CD8-positive, alpha-beta memory T cell (primary cell): ENCODE results near the gene GNA15. TPM values are rescaled to one million over a fixed set of nuclear protein-coding genes. Genes with fewer than 3 reads are reported as not detected.
A peak's percentile ranks its signal among the peaks of the same experiment; 100 is the strongest.

Experiments used
- CTCF ChIA-PET: fragments of 350-600 bp; sonication (Branson Sonifier 250); formaldehyde crosslinking; loops from one replicate; lab custom pipeline; 2021; ENCODE audit warnings: antibody characterized with exemption; lab: Charles Lee
- POLR2A ChIA-PET: fragments of 350-600 bp; sonication (Branson Sonifier 250); formaldehyde crosslinking; loops from one replicate; lab custom pipeline; 2021; ENCODE audit warnings: antibody characterized with exemption; lab: Charles Lee
- DNase-seq, 5 donors: peaks; one replicate each; pipeline versions ENCODE4 v3.0.0 to v3.0.0-alpha.2; 2020 to 2022; ENCODE audit warnings: mixed read lengths in 1 of 5
- H3K27ac ChIP-seq: one replicate; pipeline ENCODE4 v1.7.0; 2013; ENCODE audit warnings: low read depth, mild to moderate bottlenecking, low read length, moderate library complexity
- H3K27me3 ChIP-seq: 2 replicates; pipeline ENCODE4 v1.7.0; 2013; ENCODE audit warnings: low read length, mild to moderate bottlenecking; ENCODE audit not compliant: insufficient read depth, poor library complexity, severe bottlenecking
- H3K36me3 ChIP-seq: 2 replicates; pipeline ENCODE4 v1.7.0; 2013; ENCODE audit warnings: mild to moderate bottlenecking, low read length, moderate library complexity; ENCODE audit not compliant: insufficient read depth
- H3K4me1 ChIP-seq: 2 replicates; pipeline ENCODE4 v1.7.0; 2013; ENCODE audit warnings: mild to moderate bottlenecking, low read length, moderate library complexity; ENCODE audit not compliant: insufficient read depth
- H3K4me3 ChIP-seq: 2 replicates; pipeline ENCODE4 v1.7.0; 2013; ENCODE audit warnings: mild to moderate bottlenecking, low read length
- H3K9me3 ChIP-seq: 2 replicates; pipeline ENCODE4 v1.7.0; 2013; ENCODE audit warnings: mild to moderate bottlenecking, low read length
- H3K27ac Mint-ChIP-seq, 8 donors: one replicate each; pipeline ENCODE4 v1.8.0; 2020 to 2021; ENCODE audit warnings: mixed read lengths in 8 of 8, mild to moderate bottlenecking in 6 of 8, inconsistent platforms in 3 of 8, moderate library complexity in 3 of 8
- H3K27me3 Mint-ChIP-seq, 2 donors: one replicate each; pipeline ENCODE4 v1.8.0; 2020 to 2021; ENCODE audit warnings: mixed read lengths in 2 of 2, mild to moderate bottlenecking in 1 of 2, moderate library complexity in 1 of 2
- H3K36me3 Mint-ChIP-seq, 3 donors: one replicate each; pipeline ENCODE4 v1.8.0; 2020 to 2021; ENCODE audit warnings: mixed read lengths in 3 of 3, inconsistent platforms in 1 of 3, mild to moderate bottlenecking in 1 of 3
- H3K4me1 Mint-ChIP-seq, 3 donors: one replicate each; pipeline ENCODE4 v1.8.0; 2020 to 2021; ENCODE audit warnings: mixed read lengths in 3 of 3, inconsistent platforms in 1 of 3, mild to moderate bottlenecking in 1 of 3
- H3K4me3 Mint-ChIP-seq, 7 donors: one replicate each; pipeline ENCODE4 v1.8.0; 2020 to 2021; ENCODE audit warnings: mixed read lengths in 7 of 7, mild to moderate bottlenecking in 6 of 7, moderate library complexity in 4 of 7, inconsistent platforms in 2 of 7
- H3K9me3 Mint-ChIP-seq, 5 donors: one replicate each; pipeline ENCODE4 v1.8.0; 2020 to 2022; ENCODE audit warnings: mixed read lengths in 5 of 5, mild to moderate bottlenecking in 3 of 5, moderate library complexity in 2 of 5, inconsistent platforms in 1 of 5
- polyA plus RNA-seq: library from polyadenylated mRNA; unstranded; fragments of 300-500 nt; fragmentation: Illumina TruSeq; gene quantifications from one replicate; pipeline ENCODE4 v1.2.3, GENCODE V29; 2021
- total RNA-seq, 2 experiments: library from RNA; stranded (reverse); gene quantifications; one replicate each; pipeline ENCODE4 v1.2.3, GENCODE V29; 2021

Gene GNA15
- total and polyA plus RNA-seq, 3 experiments from 2014 or later: 0.59 to 3.9 (median 2.6) TPM

DNA sequence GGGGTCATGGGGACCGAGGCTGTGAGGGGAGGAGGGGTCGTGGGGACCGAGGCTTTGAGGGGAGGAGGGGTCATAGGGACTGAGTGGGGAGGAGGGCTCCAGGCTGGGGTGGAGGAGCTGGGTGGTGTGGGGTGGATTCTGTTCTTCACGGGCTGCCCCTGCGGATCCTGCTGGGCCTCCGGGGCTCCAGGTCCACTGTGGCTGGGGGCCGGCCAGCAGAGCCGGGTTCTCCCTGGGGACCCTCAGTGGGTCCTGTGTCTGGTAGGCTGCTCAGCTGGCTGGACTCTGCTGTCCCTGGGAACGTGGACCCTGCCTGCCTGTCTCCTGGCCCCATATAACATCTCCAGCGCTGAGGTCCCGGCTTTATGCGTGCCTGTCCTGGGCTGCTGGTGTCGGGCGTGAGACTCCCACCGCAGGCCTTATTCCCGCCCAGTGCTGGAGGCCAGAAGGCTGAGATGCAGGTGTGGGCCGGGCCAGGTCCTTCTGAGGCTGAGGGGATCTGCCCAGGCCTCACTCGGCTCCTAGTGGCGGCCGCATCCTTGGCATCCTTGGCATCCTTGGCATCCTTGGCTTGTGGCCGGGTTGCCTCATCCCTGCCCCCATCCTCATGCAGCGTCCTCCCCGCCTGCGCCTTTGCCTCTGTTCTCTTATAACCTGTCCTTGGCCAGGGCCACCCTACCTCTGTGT lies 19.8 kb upstream of the GNA15 start:
- no peak overlapping the region for H3K4me3 ChIP-seq
- no peaks in the 10 kb centered on the region for H3K27me3 ChIP-seq
- Mint-ChIP-seq H3K4me3 (no peak overlapping the region), H3K9me3 (no peaks in the 10 kb centered on the region), H3K36me3 (no peaks in the 10 kb centered on the region), H3K4me1 (no peaks in the 10 kb centered on the region), H3K27ac (no peak overlapping the region), H3K27me3 (no peaks in the 10 kb centered on the region)
- H3K9me3 ChIP-seq: no peaks in the 10 kb centered on the region
- POLR2A ChIA-PET: no interaction called here
- no peaks in the 10 kb centered on the region for H3K4me1 ChIP-seq
- CTCF ChIA-PET: interaction anchor here (0.9 to 1.7 kb wide), 3 partner anchors 10 to 40 kb away, joined by 3 to 4 read pairs (median 4); no protein-coding TSS in a partner anchor
- H3K36me3 ChIP-seq: no peaks in the 10 kb centered on the region
- DNase-seq: no peak
- H3K27ac ChIP-seq: no peak overlapping the region

GRCh38 chr19:3116621-3117020 lies 19.2 kb upstream of the GNA15 start:
- Histone ChIP-seq H3K27me3 (no peaks in the 10 kb centered on the region), H3K9me3 (no peaks in the 10 kb centered on the region), H3K4me1 (no peaks in the 10 kb centered on the region), H3K4me3 (no peak overlapping the region), H3K36me3 (no peaks in the 10 kb centered on the region), H3K27ac (no peak overlapping the region)
- Mint-ChIP-seq H3K9me3 (no peaks in the 10 kb centered on the region), H3K36me3 (no peaks in the 10 kb centered on the region), H3K27ac (no peak overlapping the region), H3K27me3 (no peaks in the 10 kb centered on the region), H3K4me1 (no peaks in the 10 kb centered on the region), H3K4me3 (no peak overlapping the region)
- ChIA-PET CTCF (interaction anchor here (0.9 to 1.7 kb wide), 2 partner anchors 10 to 41 kb away, joined by 3 to 4 read pairs; no protein-coding TSS in a partner anchor), POLR2A (no interaction called here)
- DNase-seq: no peak

DNA sequence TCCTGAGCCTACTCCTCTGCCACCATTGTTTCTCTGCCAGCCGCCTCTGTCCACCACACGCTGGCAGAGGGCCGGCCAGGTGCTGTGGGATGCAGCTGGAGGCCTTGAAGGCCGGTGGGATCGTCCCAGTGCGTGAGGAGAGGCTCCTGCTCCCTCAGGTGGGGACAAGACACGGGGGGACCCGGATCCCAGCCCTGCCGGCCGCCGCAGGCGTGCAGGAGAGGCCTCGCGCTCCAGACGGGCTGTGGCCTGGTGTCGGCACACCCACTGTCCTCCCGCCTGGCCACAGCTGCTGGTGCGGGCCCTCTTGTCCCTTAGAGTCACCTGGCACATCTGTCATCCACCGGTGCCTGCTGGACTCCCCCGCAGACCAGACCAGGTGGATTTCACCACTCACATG lies 18.1 kb upstream of the GNA15 start:
- no peaks in the 10 kb centered on the region for H3K27me3 ChIP-seq
- no peak overlapping the region for H3K27ac ChIP-seq
- no peaks in the 10 kb centered on the region for H3K36me3 ChIP-seq
- POLR2A ChIA-PET: no interaction called here
- H3K9me3 ChIP-seq: no peaks in the 10 kb centered on the region
- no peak overlapping the region for H3K4me3 ChIP-seq
- CTCF ChIA-PET: interaction anchor here (1.7 kb wide), 1 partner anchor 9 kb away, joined by 4 read pairs; no protein-coding TSS in a partner anchor
- DNase-seq: no peak
- Mint-ChIP-seq H3K9me3 (no peaks in the 10 kb centered on the region), H3K4me1 (no peaks in the 10 kb centered on the region), H3K27me3 (no peaks in the 10 kb centered on the region), H3K4me3 (no peak overlapping the region), H3K36me3 (no peaks in the 10 kb centered on the region), H3K27ac (no peak overlapping the region)
- H3K4me1 ChIP-seq: no peaks in the 10 kb centered on the region

GRCh38 chr19:3118232-3119070 lies 17.4 kb upstream of the GNA15 start:
- H3K36me3 Mint-ChIP-seq: no peaks in the 10 kb centered on the region
- POLR2A ChIA-PET: no interaction called here
- H3K27ac ChIP-seq: no peak overlapping the region

GRCh38 chr19:3119071-3119595 lies 16.7 kb upstream of the GNA15 start:
- H3K27ac ChIP-seq: no peak overlapping the region
- ChIA-PET POLR2A (no interaction called here), CTCF (interaction anchor here (0.8 kb wide), 1 partner anchor 16 kb away, joined by 3 read pairs; no protein-coding TSS in a partner anchor)
- H3K4me3 ChIP-seq: no peak overlapping the region
- DNase-seq: no peak
- Mint-ChIP-seq H3K4me1 (no peaks in the 10 kb centered on the region), H3K36me3 (no peaks in the 10 kb centered on the region), H3K27ac (peak overlapping the region in 1 of 8 donors; percentile 81), H3K9me3 (no peaks in the 10 kb centered on the region), H3K27me3 (no peaks in the 10 kb centered on the region), H3K4me3 (no peak overlapping the region)
- no peaks in the 10 kb centered on the region for H3K27me3 ChIP-seq
- H3K9me3 ChIP-seq: no peaks in the 10 kb centered on the region
- no peaks in the 10 kb centered on the region for H3K4me1 ChIP-seq
- no peaks in the 10 kb centered on the region for H3K36me3 ChIP-seq

More at GRCh38 chr19:3118232-3119070, 17.4 kb upstream of the GNA15 start:
- no peak overlapping the region for H3K4me3 ChIP-seq
- H3K4me1 ChIP-seq: no peaks in the 10 kb centered on the region
- Mint-ChIP-seq H3K9me3 (no peaks in the 10 kb centered on the region), H3K27ac (no peak overlapping the region), H3K4me1 (no peaks in the 10 kb centered on the region), H3K4me3 (no peak overlapping the region), H3K27me3 (no peaks in the 10 kb centered on the region)
- H3K27me3 ChIP-seq: no peaks in the 10 kb centered on the region
- CTCF ChIA-PET: interaction anchor here (0.8 kb wide), 1 partner anchor 15 kb away, joined by 3 read pairs; no protein-coding TSS in a partner anchor
- no peaks in the 10 kb centered on the region for H3K9me3 ChIP-seq
- H3K36me3 ChIP-seq: no peaks in the 10 kb centered on the region
- no peak for DNase-seq

- no peaks in the 10 kb centered on the region for H3K4me1 Mint-ChIP-seq
- no peaks in the 10 kb centered on the region for H3K36me3 ChIP-seq
- H3K9me3 ChIP-seq: no peaks in the 10 kb centered on the region
- H3K4me3 Mint-ChIP-seq: no peak overlapping the region
- no peaks in the 10 kb centered on the region for H3K4me1 ChIP-seq
- DNase-seq: no peak
- ChIA-PET POLR2A (no interaction called here), CTCF (no interaction called here)
- no peaks in the 10 kb centered on the region for H3K9me3 Mint-ChIP-seq
- H3K27me3 ChIP-seq: no peaks in the 10 kb centered on the region
- H3K27ac Mint-ChIP-seq: no peak overlapping the region
- no peak overlapping the region for H3K27ac ChIP-seq
- H3K36me3 Mint-ChIP-seq: no peaks in the 10 kb centered on the region
- H3K4me3 ChIP-seq: no peak overlapping the region
- no peaks in the 10 kb centered on the region for H3K27me3 Mint-ChIP-seq
Observed at GRCh38 chr19:3119693-3120380, 16.0 kb upstream of the GNA15 start.

- H3K4me1 ChIP-seq: no peaks in the 10 kb centered on the region
- H3K4me3 ChIP-seq: no peak overlapping the region
- CTCF ChIA-PET: no interaction called here
- H3K27ac Mint-ChIP-seq: no peak overlapping the region
- no peaks in the 10 kb centered on the region for H3K9me3 Mint-ChIP-seq
- no peak overlapping the region for H3K27ac ChIP-seq
- no peak for DNase-seq
- no peaks in the 10 kb centered on the region for H3K36me3 ChIP-seq
- no peaks in the 10 kb centered on the region for H3K27me3 ChIP-seq
- H3K4me1 Mint-ChIP-seq: no peaks in the 10 kb centered on the region
- peaks cover 0 to under 1% of the 10 kb centered on the region in 2 donors for H3K27me3 Mint-ChIP-seq
- H3K36me3 Mint-ChIP-seq: no peaks in the 10 kb centered on the region
- no peaks in the 10 kb centered on the region for H3K9me3 ChIP-seq
- POLR2A ChIA-PET: no interaction called here
- no peak overlapping the region for H3K4me3 Mint-ChIP-seq
Observed at GRCh38 chr19:3120611-3121276, 15.1 kb upstream of the GNA15 start.
